Kidney (tissue), 14 donors: Measurements from ENCODE around the gene TRAPPC12. TPM values are rescaled to one million over a fixed set of nuclear protein-coding genes. Genes with fewer than 3 reads are reported as not detected.

Source experiments
- DNase-seq, 5 donors: peaks; one replicate each; pipeline ENCODE4 v3.0.0-alpha.2; 2013 to 2020
- FAIRE-seq: peaks from 2 replicates; lab custom pipeline; 2012; peaks lifted over from hg19 to GRCh38; lab: Jason Lieb, UNC
- H3K27ac ChIP-seq, 2 donors: one replicate each; pipeline ENCODE4 v1.7.0; 2013; ENCODE audit warnings: low read depth in 2 of 2, low read length in 2 of 2, inconsistent platforms in 1 of 2
- H3K27me3 ChIP-seq: one replicate; pipeline ENCODE4 v1.7.1; 2013; ENCODE audit warnings: low read length, inconsistent platforms; ENCODE audit not compliant: control insufficient read depth, insufficient read depth
- H3K36me3 ChIP-seq, 3 donors: one replicate each; pipeline versions ENCODE4 v1.7.0 to v1.7.1; 2013; ENCODE audit warnings: low read length in 3 of 3, control low read depth in 1 of 3, inconsistent platforms in 1 of 3; ENCODE audit not compliant: insufficient read depth in 3 of 3, control insufficient read depth in 2 of 3
- H3K4me1 ChIP-seq, 3 donors: one replicate each; pipeline versions ENCODE4 v1.7.0 to v1.7.1; 2013; ENCODE audit warnings: low read length in 3 of 3, inconsistent platforms in 1 of 3, low read depth in 1 of 3; ENCODE audit not compliant: control insufficient read depth in 2 of 3, insufficient read depth in 2 of 3
- H3K4me3 ChIP-seq, 3 donors: one replicate each; pipeline versions ENCODE4 v1.7.0 to v1.8.1; 2013; ENCODE audit warnings: low read length in 3 of 3, control low read depth in 1 of 3, inconsistent platforms in 1 of 3
- H3K9ac ChIP-seq, 3 donors: one replicate each; pipeline versions ENCODE4 v1.7.0 to v1.7.1; 2013; ENCODE audit warnings: low read length in 3 of 3, control low read depth in 1 of 3, inconsistent platforms in 1 of 3
- H3K9me3 ChIP-seq, 3 donors: one replicate each; pipeline versions ENCODE4 v1.7.0 to v1.7.1; 2013; ENCODE audit warnings: low read length in 3 of 3, control low read depth in 1 of 3, inconsistent platforms in 1 of 3; ENCODE audit not compliant: control insufficient read depth in 2 of 3, insufficient read depth in 1 of 3
- CTCF ChIP-seq: IDR thresholded peaks from 3 replicates; pipeline ENCODE4 v1.5.1; 2012; ENCODE audit warnings: mild to moderate bottlenecking, moderate library complexity, borderline replicate concordance; ENCODE audit not compliant: insufficient read depth; ENCODE audit errors: extremely low read depth
- intact Hi-C: fragments of 100-400 bp; cut with DNase I; formaldehyde crosslinking; loops from one replicate; pipeline ENCODE4 v1.11.1; 2022
- polyA plus RNA-seq: library from polyadenylated mRNA; stranded (reverse); fragments of 350-450 nt; fragmentation: Illumina TruSeq; extraction: RNeasy Lipid Tissue Mini Kit (QIAGEN cat#74804); gene quantifications from one replicate; pipeline ENCODE4 v1.2.3, GENCODE V29; 2014; ENCODE audit warnings: low read depth, low replicate concordance; ENCODE audit not compliant: insufficient read depth
- total RNA-seq: library from RNA; stranded (reverse); fragmentation: NEBNext Ultra II Directional; extraction: Animal tissue kit (Norgen Biotek cat#: 25700); gene quantifications from one replicate; pipeline ENCODE4 v1.2.1, GENCODE V29; 2021
- donor health status: control.
- donor health status: control.
- donor health status: control.
- donor health status: control.
- donor health status: control.
- donor health status: DM: yes; HTN: yes; CAD: no.
- donor health status: Normal renal cell carcinoma (clear cell type).

Gene TRAPPC12
- total and polyA plus RNA-seq, 2 donors from 2014 or later, result 81.6 to 104 TPM

DNA sequence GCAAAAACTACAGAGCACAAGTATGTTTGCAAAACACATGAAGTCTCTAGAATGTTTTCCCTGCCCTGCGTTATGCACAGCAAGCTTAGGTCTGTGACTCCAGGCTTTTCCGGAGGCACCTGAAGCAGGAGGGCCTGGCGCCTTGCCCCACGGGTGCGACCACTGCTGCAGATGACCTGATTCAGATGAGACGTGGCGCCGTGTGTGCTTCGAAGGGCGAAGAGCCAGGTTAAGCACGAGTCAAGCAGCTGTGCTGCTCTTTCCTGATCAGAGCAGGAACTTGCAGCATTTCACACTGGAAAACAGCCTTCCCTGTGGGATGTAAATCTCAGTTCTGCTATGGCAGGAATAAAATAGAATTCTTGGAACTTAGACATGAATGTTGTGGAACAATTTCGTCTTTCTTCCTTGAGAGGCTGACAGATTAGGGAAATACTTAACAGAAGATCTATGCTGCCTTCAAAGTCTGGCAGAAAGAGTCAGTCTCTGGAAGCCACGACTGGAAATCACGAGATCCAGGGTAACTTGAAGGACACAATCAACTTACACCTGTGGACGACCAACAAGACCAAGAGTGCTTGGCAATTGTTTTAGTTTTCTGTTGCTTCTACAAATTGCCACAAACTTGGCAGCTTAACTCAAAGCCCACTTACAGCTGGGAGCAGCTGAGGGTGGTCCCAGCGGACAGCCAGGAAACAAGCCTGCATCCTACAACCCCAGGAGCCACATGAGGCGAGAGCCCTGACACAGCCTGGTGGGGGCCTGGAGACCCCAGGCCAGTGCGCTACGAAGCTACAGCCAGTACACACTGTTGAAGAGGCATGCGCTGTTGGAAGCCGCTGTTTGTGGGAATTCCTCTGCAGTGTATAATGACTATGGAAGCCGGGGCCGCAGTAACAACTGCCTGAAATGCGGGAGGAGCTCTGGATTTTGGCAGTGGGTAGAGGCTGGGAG, 44.8 kb upstream of the TRAPPC12 start:
- no peak for FAIRE-seq
- no peak for TF ChIP-seq CTCF
- Histone ChIP-seq H3K9me3 (no peaks in the 10 kb centered on the region), H3K4me3 (no peak overlapping the region), H3K27ac (peak overlapping the region in 1 of 2 donors; percentile 26), H3K4me1 (no peaks in the 10 kb centered on the region), H3K36me3 (peaks cover 7 to 27% (median 11%) of the 10 kb centered on the region in 3 donors), H3K27me3 (no peaks in the 10 kb centered on the region), H3K9ac (no peak overlapping the region)
- DNase-seq, result peak in 1 of 5 donors; percentile 35
- intact Hi-C loops, result no loop called here

- Histone ChIP-seq H3K4me3 (no peak overlapping the region), H3K36me3 (peaks cover 0 to 18% (median 3%) of the 10 kb centered on the region in 3 donors), H3K27ac (no peak overlapping the region), H3K4me1 (no peaks in the 10 kb centered on the region), H3K9ac (no peak overlapping the region), H3K27me3 (no peaks in the 10 kb centered on the region), H3K9me3 (no peaks in the 10 kb centered on the region)
- no peak for DNase-seq
- intact Hi-C loops, result no loop called here
- TF ChIP-seq CTCF, result no peak
- FAIRE-seq, result no peak
Measured at GRCh38 chr2:3336844-3337243, 42.6 kb upstream of the TRAPPC12 start.

DNA sequence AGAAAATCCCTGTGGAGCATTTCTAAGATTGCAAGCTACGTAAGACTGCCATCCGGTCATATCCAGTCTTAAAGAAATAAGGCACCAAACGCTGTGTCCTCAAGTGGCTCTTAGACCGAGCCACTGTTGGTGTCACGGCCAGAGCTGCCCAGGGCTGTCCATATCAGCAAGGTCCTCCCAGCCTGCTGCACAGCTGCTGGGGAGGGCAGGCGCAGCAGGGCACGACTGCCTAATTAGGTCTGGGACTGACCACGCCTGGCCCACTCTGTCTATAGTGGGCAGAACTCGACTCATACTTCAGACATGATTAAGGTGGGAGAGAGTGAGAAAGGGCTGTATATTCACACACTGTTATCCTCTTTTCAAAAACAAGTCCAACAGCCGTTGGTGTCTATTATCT, 41.2 kb upstream of the TRAPPC12 start:
- Histone ChIP-seq H3K36me3 (peaks cover 0 to 7% (median 3%) of the 10 kb centered on the region in 3 donors), H3K27ac (no peak overlapping the region), H3K27me3 (no peaks in the 10 kb centered on the region), H3K9me3 (no peaks in the 10 kb centered on the region), H3K9ac (no peak overlapping the region), H3K4me3 (no peak overlapping the region), H3K4me1 (no peaks in the 10 kb centered on the region)
- DNase-seq (no peak), FAIRE-seq (no peak)
- TF ChIP-seq CTCF, result no peak
- intact Hi-C loops, result no loop called here
